BJ (cell line): Measurements from ENCODE around the gene PTPRJ. TPM values are rescaled to one million over a fixed set of nuclear protein-coding genes. Genes with fewer than 3 reads are reported as not detected.

Source experiments
- CTCF ChIA-PET: fragments of 350-600 bp; formaldehyde crosslinking; extraction: SDS; loops from one replicate; lab custom pipeline; 2021; ENCODE audit warnings: antibody characterized with exemption, inconsistent platforms; lab: Yijun Ruan, JAX
- POLR2A ChIA-PET: fragments of 300-600 bp; sonication (Branson Sonifier 250); formaldehyde crosslinking; extraction: SDS; loops from one replicate; lab custom pipeline; 2021; ENCODE audit warnings: antibody characterized with exemption; lab: Charles Lee
- DNase-seq: peaks from one replicate; pipeline ENCODE4 v3.0.0-alpha.2; 2011; ENCODE audit warnings: low read depth
- H3K27me3 ChIP-seq: 2 replicates; pipeline ENCODE4 v1.6.0; 2011; ENCODE audit warnings: low read length; ENCODE audit not compliant: control insufficient read depth, insufficient read depth
- H3K36me3 ChIP-seq: 2 replicates; pipeline ENCODE4 v1.5.1; 2011; ENCODE audit warnings: low read length; ENCODE audit not compliant: control insufficient read depth, insufficient read depth
- H3K4me3 ChIP-seq: 2 replicates; pipeline ENCODE4 v1.5.1; 2011; ENCODE audit warnings: low read depth, mild to moderate bottlenecking, control low read depth, low read length
- CTCF ChIP-seq: IDR thresholded peaks from 2 replicates; pipeline ENCODE4 v1.5.1; 2011; ENCODE audit warnings: low read depth, mild to moderate bottlenecking, control low read depth, inconsistent platforms, low read length, moderate library complexity; ENCODE audit not compliant: insufficient read depth
- polyA plus RNA-seq: library from polyadenylated mRNA; depleted of rRNA; stranded (reverse); fragments of >200 nt; gene quantifications from 2 replicates; pipeline ENCODE4 v1.2.3, GENCODE V29; 2011

The PTPRJ gene
- polyA plus RNA-seq, 1 experiment = 3.8 TPM

DNA sequence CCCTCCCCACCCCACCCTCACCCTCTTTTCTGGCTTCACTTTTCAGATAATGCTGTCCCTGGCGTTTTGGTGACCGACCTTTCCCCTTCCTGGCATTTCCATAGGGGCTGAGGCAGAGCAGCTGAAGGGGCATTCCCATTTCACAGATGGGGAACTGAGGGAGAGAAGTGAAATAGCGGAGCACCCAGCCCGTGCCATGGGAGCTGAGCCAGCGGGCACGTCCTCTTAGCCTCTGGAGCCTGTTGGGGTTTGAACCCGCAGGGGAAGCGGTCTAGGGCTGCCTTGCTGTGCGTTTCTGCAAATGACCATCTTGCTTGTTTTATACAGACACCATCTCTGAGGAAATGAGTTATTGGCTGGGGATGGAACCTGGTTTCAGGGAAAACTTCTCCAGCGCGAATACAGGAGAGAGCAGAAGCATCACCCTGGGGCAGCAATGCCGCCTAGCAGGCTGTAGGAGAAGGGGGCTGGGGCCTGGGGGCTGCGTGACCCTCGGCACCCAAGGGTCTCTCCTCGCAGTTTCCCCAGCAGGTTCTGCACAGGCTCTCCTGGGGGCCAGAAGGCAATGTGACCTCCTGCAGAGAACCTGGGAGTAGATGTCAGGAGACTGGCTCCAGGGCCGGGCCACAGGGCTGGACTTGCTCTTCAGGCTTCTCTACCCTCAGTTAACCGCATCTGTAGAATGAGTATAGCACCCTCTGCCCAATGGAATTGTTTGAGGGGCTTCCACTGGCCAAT, 1.5 kb downstream of the PTPRJ start:
- Histone ChIP-seq H3K4me3 (peak overlapping the region; percentile 81), H3K36me3 (no peaks in the 10 kb centered on the region), H3K27me3 (no peaks in the 10 kb centered on the region)
- POLR2A ChIA-PET = no interaction called here
- DNase-seq = no peak
- no peak for TF ChIP-seq CTCF
- CTCF ChIA-PET = interaction anchor here (1.5 kb wide), 1 partner anchor 126 kb away, joined by 3 read pairs; no protein-coding TSS in a partner anchor

DNA sequence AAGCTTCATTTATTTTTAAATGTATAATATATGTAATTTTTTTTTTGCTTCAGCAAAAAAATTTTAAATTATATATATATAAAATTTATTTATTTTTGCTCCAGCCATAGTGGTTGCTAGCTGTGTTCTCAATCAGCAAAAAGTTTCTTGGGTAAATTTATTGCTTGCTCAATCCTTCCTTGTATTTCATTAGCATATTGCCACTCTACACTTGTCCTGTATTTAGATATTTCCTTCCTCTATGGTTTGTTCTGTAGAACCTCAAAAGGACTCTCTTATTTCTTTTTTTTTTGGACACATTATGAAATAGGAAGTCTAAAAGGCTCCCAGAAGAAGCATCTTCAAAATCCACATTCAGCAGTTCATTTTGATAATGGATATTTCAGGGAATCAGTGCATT, 2.3 kb downstream of the PTPRJ start:
- POLR2A ChIA-PET = no interaction called here
- Histone ChIP-seq H3K36me3 (no peaks in the 10 kb centered on the region), H3K4me3 (no peak overlapping the region), H3K27me3 (no peaks in the 10 kb centered on the region)
- no peak for TF ChIP-seq CTCF
- DNase-seq = no peak
- CTCF ChIA-PET = interaction anchor here (0.6 to 1.5 kb wide), 2 partner anchors 47 to 125 kb away, joined by 3 to 4 read pairs; no protein-coding TSS in a partner anchor

GRCh38 chr11:47983464-47984397, 3.4 kb downstream of the PTPRJ start:
- no peaks in the 10 kb centered on the region for H3K27me3 ChIP-seq
- H3K4me3 ChIP-seq = no peak overlapping the region
- no peaks in the 10 kb centered on the region for H3K36me3 ChIP-seq
- ChIA-PET POLR2A (interaction anchor here (0.6 kb wide), 2 partner anchors 9 to 1706 kb away, joined by 4 to 14 read pairs; no protein-coding TSS in a partner anchor), CTCF (interaction anchor here (1.4 to 1.5 kb wide), 2 partner anchors 50 to 124 kb away, joined by 3 to 5 read pairs; no protein-coding TSS in a partner anchor)
- no peak for TF ChIP-seq CTCF
- DNase-seq = no peak

DNA sequence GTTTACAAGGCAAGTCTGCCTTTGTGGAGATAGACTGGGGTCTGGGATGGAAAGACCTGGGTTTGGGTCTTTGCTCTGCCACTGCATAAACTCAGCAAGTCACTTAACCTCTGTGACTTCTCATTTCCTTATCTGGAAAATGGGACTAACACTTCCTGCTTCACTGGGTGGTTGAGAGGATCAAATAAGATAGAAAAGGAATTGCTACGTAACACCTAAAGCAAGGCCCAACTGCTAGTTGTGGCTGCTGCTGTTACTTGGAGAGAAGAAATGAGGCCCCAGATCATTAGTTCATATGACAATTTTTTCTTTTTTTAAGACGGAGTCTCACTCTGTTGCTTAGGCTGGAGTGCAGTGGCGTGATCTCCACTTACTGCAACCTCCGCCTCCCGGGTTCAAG, 5.9 kb downstream of the PTPRJ start:
- POLR2A ChIA-PET = no interaction called here
- no peak for DNase-seq
- Histone ChIP-seq H3K27me3 (no peaks in the 10 kb centered on the region), H3K36me3 (no peaks in the 10 kb centered on the region), H3K4me3 (no peak overlapping the region)
- CTCF ChIA-PET = interaction anchor here (1.2 kb wide), 1 partner anchor 52 kb away, joined by 5 read pairs; no protein-coding TSS in a partner anchor
- no peak for TF ChIP-seq CTCF
